Large intestine (tissue), 3 donors: ENCODE measurements around the gene UBTF. TPM values are rescaled to one million over a fixed set of nuclear protein-coding genes. Genes with fewer than 3 reads are reported as not detected.

ENCODE experiments used
- DNase-seq, 2 donors: peaks; one replicate each; pipeline versions ENCODE4 v3.0.0 to v3.0.0-alpha.2; 2013
- H3K27ac ChIP-seq: one replicate; pipeline ENCODE4 v1.5.1; 2013; ENCODE audit warnings: low read length
- H3K27me3 ChIP-seq: 2 replicates; pipeline ENCODE4 v1.6.1; 2013; ENCODE audit warnings: low read length; ENCODE audit not compliant: control insufficient read depth, insufficient read depth
- H3K36me3 ChIP-seq: 2 replicates; pipeline ENCODE4 v1.6.1; 2013; ENCODE audit warnings: low read length; ENCODE audit not compliant: control insufficient read depth, insufficient read depth
- H3K4me1 ChIP-seq: one replicate; pipeline ENCODE4 v1.6.1; 2013; ENCODE audit warnings: low read length; ENCODE audit not compliant: control insufficient read depth, insufficient read depth
- H3K4me3 ChIP-seq: one replicate; pipeline ENCODE4 v1.5.1; 2013; ENCODE audit warnings: low read length
- H3K9me3 ChIP-seq: one replicate; pipeline ENCODE4 v1.6.1; 2013; ENCODE audit warnings: mild to moderate bottlenecking, low read depth, low read length, moderate library complexity; ENCODE audit not compliant: control insufficient read depth
- WGBS: methylation state at CpG from one replicate; pipeline ENCODE4 v1.1.5; 2013; ENCODE audit warnings: low lambda C conversion rate; ENCODE audit not compliant: insufficient coverage; 5-methylcytosine and 5-hydroxymethylcytosine counted together
- polyA plus RNA-seq: library from polyadenylated mRNA; unstranded; fragments of 120-200 nt; gene quantifications from one replicate; pipeline ENCODE4 v1.2.1, GENCODE V29; 2013

Gene UBTF
- polyA plus RNA-seq, 1 donor = 67.4 TPM

DNA sequence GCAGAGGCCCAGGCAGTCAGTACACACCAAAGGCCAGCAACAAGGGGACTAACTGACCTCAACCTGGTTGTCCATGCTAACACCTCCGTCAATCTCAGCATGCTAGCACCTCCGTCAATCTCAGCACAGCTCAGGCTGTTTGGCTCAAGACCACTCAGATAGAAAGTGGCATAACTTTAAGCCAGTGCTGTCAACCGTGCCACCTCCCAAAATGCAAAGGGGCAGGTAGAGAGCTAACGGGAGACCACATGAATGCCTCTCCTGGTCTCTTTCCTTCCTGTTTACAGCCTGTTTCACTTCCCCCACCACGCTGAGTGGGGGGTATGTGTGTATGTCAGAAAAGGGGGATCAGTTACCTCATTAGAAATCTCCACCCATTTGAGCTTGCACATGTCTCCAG is 3.3 kb downstream of the UBTF start:
- H3K9me3 ChIP-seq = peaks cover under 1% of the 10 kb centered on the region
- H3K36me3 ChIP-seq = peaks cover 48% of the 10 kb centered on the region
- H3K4me1 ChIP-seq = peaks cover 10% of the 10 kb centered on the region
- no peak overlapping the region for H3K4me3 ChIP-seq
- no peak overlapping the region for H3K27ac ChIP-seq
- H3K27me3 ChIP-seq = no peaks in the 10 kb centered on the region
- no CpG with 5 or more reads among the region's 5 CpGs for WGBS
- no peak for DNase-seq

DNA sequence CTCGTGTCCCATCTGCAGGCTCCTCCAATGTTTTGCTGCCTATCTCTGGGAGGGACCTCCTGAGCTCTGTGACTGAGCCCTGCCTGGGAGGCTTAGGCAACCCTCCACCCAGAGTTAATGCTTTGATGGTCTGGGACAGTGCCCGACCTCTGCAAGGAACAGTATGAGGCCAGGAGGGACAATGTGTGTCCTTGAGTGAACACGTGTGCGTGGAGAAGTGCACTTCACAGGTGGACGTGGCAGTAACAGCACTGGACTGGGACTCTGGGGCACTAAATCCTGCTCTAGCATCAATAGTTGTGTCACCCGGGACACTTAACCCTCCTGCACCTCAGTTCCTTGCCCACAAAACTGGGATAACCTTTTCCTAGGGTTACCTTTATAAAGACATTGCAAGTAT is 4.6 kb downstream of the UBTF start:
- Histone ChIP-seq H3K36me3 (peaks cover 57% of the 10 kb centered on the region), H3K27ac (no peak overlapping the region), H3K9me3 (no peaks in the 10 kb centered on the region), H3K4me3 (no peak overlapping the region), H3K27me3 (no peaks in the 10 kb centered on the region), H3K4me1 (peaks cover 19% of the 10 kb centered on the region)
- no CpG with 5 or more reads among the region's 6 CpGs for WGBS
- no peak for DNase-seq

DNA sequence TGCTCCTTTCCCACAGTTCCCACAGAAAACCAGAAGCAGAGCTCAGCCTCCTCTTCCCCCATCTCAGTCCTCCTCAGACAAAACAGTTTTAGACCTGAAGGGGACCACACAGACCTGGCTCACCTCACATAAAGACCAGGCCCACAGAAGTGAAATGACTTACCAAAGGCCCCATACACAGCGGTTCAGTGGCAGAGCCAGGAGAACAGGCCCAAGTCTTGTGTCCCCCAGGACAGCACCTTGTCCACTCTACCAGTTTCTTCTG is 5.3 kb downstream of the UBTF start:
- Histone ChIP-seq H3K4me3 (no peak overlapping the region), H3K27me3 (no peaks in the 10 kb centered on the region), H3K27ac (no peak overlapping the region), H3K4me1 (peaks cover 19% of the 10 kb centered on the region), H3K9me3 (no peaks in the 10 kb centered on the region), H3K36me3 (peaks cover 65% of the 10 kb centered on the region)
- DNase-seq = no peak
- WGBS = no CpG with 5 or more reads among the region's 1 CpG

DNA sequence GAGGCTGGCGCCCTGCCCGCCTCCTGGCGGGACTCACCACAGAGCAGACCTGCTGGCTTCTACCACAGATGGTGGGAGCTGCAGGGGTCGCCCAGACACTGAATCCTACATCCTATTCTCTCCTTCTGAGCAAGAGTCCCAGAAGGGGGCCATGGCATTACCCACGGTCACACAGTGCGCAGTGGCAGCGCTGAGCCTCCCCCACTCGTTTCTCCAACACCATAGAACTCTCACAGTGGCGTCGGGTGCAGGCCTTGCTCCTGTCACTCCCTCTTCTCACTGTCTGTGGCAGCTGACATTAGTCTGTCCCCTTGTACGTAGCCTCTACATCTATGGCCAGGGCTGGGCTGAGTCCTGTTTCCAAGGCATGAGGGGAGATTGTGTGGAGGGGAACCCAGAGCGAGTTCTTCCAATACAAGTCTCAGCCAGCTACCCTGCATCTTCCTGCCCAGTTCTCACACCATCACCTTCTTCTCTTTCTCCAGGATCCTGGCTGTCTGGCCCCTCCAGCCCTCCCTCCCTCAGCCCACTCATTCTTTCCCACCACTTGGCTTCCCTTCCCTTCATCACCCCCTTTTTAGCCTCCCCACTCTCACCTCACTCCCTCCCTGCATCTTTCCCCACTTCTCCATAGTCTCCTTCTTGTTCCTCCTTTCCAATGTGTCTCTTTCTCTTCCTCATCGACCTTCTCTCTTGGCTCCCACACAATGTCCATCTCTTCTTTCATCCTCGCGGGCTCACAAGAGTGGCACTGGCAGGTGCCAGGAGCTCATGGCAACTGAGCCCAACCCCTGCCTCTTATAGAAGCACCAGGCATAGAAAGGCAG is 5.9 kb downstream of the UBTF start:
- no peak overlapping the region for H3K4me3 ChIP-seq
- no peak for DNase-seq
- H3K9me3 ChIP-seq = no peaks in the 10 kb centered on the region
- H3K4me1 ChIP-seq = peaks cover 19% of the 10 kb centered on the region
- no peak overlapping the region for H3K27ac ChIP-seq
- no peaks in the 10 kb centered on the region for H3K27me3 ChIP-seq
- peaks cover 70% of the 10 kb centered on the region for H3K36me3 ChIP-seq
- WGBS = 100% methylated on average over 1 of the region's 15 CpGs

DNA sequence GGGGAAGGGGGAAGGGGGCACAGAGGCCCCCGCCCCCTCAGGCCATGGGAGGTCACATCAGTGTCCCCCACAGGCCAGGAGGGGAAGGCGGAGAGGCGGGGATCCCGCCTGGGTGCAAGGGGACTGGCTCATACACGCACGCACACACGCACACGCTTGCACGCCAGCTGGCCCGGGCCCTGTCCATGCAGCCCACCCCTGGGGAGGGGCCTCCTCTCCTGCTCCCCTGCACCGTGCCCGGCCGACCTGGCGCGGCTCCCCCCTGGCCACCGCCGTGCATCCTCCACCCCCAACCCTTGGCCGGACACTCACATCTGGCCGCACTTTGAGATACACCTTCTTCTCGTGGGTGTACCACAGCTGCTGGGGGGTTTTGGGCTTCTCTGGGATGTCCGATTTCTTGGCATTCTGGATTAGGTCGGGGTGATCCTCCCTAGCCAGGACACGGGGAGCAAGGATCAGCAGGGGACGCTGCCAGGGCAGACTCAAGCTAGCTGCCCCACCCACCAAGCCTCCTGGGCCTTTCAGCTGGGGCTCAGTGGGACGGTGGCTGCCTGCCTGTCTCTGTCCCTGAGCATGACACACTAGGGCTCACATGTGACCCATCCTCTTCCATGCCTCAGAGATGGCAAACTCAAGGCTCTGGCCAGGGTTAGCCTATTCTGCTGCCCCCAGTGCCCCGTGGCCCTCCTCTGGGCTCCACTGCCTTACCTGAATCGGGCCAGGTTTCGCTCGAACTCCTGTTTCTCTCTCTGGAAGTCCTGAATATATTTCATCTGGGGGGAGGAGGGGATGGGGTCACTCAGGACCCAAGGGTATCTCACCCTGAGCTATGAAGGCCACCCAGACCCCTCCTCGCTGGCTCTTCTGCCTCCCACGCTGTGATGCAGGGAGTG is 6.7 kb downstream of the UBTF start:
- Histone ChIP-seq H3K4me3 (no peak overlapping the region), H3K27me3 (no peaks in the 10 kb centered on the region), H3K36me3 (peaks cover 79% of the 10 kb centered on the region), H3K4me1 (peaks cover 15% of the 10 kb centered on the region), H3K9me3 (no peaks in the 10 kb centered on the region), H3K27ac (no peak overlapping the region)
- no CpG with 5 or more reads among the region's 31 CpGs for WGBS
- DNase-seq = no peak

DNA sequence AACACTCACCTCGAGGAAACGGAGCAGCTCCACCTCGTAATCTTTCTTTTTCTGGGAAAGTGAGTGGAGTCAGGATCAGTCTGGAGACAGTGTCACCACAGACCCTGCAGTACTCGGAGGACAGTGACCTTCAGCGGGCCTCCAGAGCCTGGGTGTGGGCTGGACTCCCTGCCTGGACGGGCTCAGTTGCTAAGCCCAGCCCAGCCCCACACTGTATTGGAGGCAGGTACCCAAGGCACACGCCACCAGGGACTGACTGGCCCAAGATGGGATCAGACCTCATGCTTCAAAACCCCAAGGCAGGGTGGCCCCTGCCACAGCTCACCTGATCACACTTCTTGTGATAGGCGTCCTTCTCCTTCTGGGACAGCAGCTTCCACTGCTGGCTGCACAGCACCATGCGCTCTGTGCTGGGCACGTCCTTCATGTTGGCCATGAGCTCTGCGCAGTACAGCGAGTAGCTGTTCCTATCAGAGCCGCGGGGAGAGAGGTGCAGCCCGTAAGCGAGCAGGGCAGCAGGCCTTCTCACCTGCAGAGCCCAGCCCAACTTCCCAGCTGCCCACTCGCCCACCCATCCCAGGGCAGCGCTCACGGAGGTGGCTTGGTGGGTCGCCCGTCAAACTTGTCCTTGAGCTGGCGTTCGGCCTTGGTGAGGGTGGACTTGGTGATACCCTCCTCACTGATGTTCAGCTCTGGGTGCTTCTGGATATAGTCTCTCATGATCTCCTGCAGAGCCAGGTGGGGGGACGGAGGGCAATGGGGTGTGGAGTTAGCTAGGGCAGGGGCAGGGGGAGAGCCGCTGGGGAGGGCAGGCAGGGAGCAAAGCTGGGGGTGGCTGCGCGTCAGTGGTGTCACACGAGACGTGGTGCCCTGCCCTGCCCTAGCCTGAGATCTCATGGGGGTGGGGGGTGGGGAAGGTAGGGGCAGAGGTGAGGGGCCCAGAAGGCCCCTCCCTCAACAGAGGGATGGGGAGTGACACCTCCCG is 7.9 kb downstream of the UBTF start:
- Histone ChIP-seq H3K4me1 (peaks cover 9% of the 10 kb centered on the region), H3K9me3 (no peaks in the 10 kb centered on the region), H3K36me3 (peaks cover 86% of the 10 kb centered on the region), H3K27me3 (no peaks in the 10 kb centered on the region), H3K27ac (no peak overlapping the region), H3K4me3 (no peak overlapping the region)
- no CpG with 5 or more reads among the region's 30 CpGs for WGBS
- no peak for DNase-seq

DNA sequence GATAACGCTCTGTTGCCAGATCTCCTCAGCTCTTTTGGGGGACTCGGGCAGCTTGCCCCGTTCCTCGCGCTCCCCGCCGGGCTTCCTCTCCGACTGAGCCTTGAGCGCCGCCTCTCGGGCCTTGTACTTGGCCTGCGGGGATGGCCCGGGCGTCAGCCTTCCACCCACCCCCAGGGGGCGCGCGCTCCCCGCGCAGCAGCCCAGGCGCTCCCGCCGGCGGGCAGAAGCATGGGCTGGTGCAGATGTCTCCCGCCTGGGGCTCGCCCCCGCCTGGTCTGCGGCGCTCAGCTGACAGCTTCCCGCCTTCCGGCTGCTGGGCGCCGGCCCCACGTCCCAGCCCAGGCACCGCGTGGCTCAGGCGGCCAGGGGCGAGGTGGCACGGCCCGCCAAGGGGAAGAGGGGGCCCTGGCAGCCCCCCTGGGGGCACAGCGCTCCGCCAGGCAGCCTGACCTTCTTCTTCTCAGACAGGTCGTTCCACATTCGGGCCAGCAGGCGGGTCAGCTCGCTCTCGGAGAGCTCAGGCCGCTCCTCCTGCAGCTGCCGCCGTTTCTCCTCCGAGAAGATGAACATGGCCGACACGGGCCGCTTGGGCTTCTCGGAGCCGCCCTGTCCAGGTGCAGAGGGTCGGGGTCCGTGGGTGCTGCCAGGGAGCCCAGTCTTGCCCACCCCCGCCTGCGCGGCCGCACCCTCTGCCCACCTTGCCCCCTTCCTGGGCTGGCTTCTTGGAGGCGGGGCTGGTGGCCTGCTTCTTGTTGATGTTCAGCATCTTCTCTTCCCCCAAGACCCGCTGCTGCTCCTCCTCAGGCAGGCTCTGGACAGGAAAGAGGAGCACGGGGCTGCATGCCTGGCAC is 8.9 kb downstream of the UBTF start:
- H3K36me3 ChIP-seq = peaks cover 77% of the 10 kb centered on the region
- WGBS = no CpG with 5 or more reads among the region's 64 CpGs

DNA sequence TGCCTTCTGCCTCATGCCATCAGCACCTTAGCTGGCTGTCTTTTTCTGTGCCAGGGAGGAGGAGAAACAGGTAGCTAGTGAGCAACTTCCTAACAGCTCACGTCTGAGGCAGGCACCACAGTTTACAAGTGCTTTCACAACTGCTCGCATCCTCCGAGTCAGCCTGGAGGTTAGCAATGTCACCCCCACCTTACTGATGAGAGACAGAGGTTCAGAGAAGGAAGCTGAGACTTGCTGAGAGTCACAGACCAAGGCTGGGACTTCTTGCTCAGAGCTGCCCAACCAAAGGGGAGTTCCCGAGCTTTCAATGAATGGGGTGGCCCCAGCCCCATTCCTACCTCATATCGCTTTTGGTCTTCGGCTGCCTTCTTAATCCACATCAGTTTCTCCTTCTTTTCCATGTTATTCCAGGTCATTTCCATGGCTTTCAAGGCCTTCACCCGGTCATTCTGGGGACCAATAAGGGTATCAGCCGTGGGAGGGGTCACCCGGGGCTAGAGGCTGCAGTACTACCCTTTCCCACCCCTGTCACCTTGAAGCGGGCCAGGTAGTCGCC is 9.6 kb downstream of the UBTF start:
- no peaks in the 10 kb centered on the region for H3K27me3 ChIP-seq
- H3K4me1 ChIP-seq = peaks cover 9% of the 10 kb centered on the region
- H3K4me3 ChIP-seq = no peak overlapping the region
- WGBS = no CpG with 5 or more reads among the region's 11 CpGs
- H3K27ac ChIP-seq = no peak overlapping the region
- peaks cover 70% of the 10 kb centered on the region for H3K36me3 ChIP-seq
- H3K9me3 ChIP-seq = no peaks in the 10 kb centered on the region
- DNase-seq = no peak

More for the DNA sequence above, 8.9 kb downstream of the UBTF start:
- H3K4me1 ChIP-seq = peaks cover 9% of the 10 kb centered on the region
- H3K27ac ChIP-seq = no peak overlapping the region
- no peaks in the 10 kb centered on the region for H3K27me3 ChIP-seq
- H3K4me3 ChIP-seq = no peak overlapping the region
- peak; percentile 82 to 86 for DNase-seq
- H3K9me3 ChIP-seq = no peaks in the 10 kb centered on the region

DNA sequence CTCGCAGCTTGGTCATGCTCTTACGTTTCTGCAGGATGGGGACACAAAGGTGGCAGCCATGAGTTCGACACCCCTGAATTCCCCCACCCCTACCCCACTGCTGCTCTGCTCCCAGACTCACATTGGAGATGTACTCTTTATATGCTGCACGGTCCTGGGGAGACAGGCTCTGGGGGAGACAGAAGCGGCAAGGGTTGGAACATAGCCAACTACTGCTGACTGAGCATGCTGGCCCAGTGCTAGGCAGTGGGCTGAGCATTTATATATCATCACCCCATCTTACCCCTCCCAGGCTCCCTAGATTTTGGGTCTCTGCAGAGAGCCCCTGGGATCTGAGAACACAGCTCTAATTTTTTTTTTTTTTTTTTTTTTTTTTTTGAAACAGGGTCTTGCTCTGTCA is 11.7 kb downstream of the UBTF start:
- no CpG with 5 or more reads among the region's 5 CpGs for WGBS
- Histone ChIP-seq H3K4me3 (no peak overlapping the region), H3K36me3 (peaks cover 50% of the 10 kb centered on the region), H3K27ac (no peak overlapping the region), H3K4me1 (peaks cover 15% of the 10 kb centered on the region), H3K9me3 (no peaks in the 10 kb centered on the region), H3K27me3 (no peaks in the 10 kb centered on the region)
- DNase-seq = no peak
